Panc1 (cell line): Measurements from ENCODE around the gene E4F1. TPM values are rescaled to one million over a fixed set of nuclear protein-coding genes. Genes with fewer than 3 reads are reported as not detected.
A peak's percentile ranks its signal among the peaks of the same experiment; 100 is the strongest.

Experiments used
- ATAC-seq: fragments of 200-7000 bp; cut with Tn5 transposase; 2 replicates; pipeline ENCODE4 v1.9.1; 2020; ENCODE audit warnings: mild to moderate bottlenecking, moderate library complexity
- BruUV-seq: library from RNA; stranded (reverse); fragments of 400-500 nt; replicated peaks from 2 replicates; lab custom pipeline; 2021; lab: Mats Ljungman, UMichigan
- CTCF ChIA-PET: fragments of 300-600 bp; sonication (Branson Sonifier 250); formaldehyde crosslinking; loops from one replicate; lab custom pipeline; 2022; ENCODE audit warnings: antibody characterized with exemption; lab: Charles Lee
- POLR2A ChIA-PET: fragments of 300-600 bp; sonication (Branson Sonifier 250); formaldehyde crosslinking; loops from one replicate; lab custom pipeline; 2022; ENCODE audit warnings: antibody characterized with exemption; lab: Charles Lee
- DNase-seq: peaks from one replicate; pipeline ENCODE4 v3.0.0-alpha.2; 2010; ENCODE audit warnings: low read depth, low spot score
- H3K27ac ChIP-seq: 2 replicates; pipeline ENCODE4 v1.5.1; 2011; ENCODE audit warnings: mild to moderate bottlenecking, low read length, inconsistent platforms
- H3K27me3 ChIP-seq: fragments of 200-500 bp; sonication (Bioruptor generic); 2 replicates; pipeline ENCODE4 v1.6.0; 2014; ENCODE audit warnings: low read length, inconsistent platforms; ENCODE audit not compliant: control insufficient read depth, insufficient read depth
- H3K36me3 ChIP-seq: fragments of 200-500 bp; sonication (Bioruptor generic); 2 replicates; pipeline ENCODE4 v1.5.1; 2014; ENCODE audit warnings: inconsistent platforms, mild to moderate bottlenecking, low read length, moderate library complexity; ENCODE audit not compliant: control insufficient read depth, insufficient read depth
- H3K4me1 ChIP-seq: 2 replicates; pipeline ENCODE4 v1.5.1; 2011; ENCODE audit warnings: inconsistent platforms, mild to moderate bottlenecking, low read length, moderate library complexity; ENCODE audit not compliant: control insufficient read depth, insufficient read depth
- H3K4me3 ChIP-seq, 2 experiments: 2 replicates each; pipeline ENCODE4 v1.5.1; 2011 to 2012; ENCODE audit warnings: low read depth in 2 of 2, low read length in 2 of 2, mild to moderate bottlenecking in 2 of 2, inconsistent platforms in 1 of 2, moderate library complexity in 1 of 2
- H3K9me3 ChIP-seq: fragments of 200-500 bp; sonication (Bioruptor generic); 2 replicates; pipeline ENCODE4 v1.5.1; 2014; ENCODE audit warnings: low read depth, mild to moderate bottlenecking, inconsistent platforms, low read length, moderate library complexity; ENCODE audit not compliant: control insufficient read depth, insufficient read depth
- POLR2AphosphoS5 ChIP-seq: IDR thresholded peaks from 2 replicates; pipeline ENCODE4 v1.6.1; 2012; ENCODE audit warnings: mild to moderate bottlenecking, low read depth, low read length, moderate library complexity
- SIN3A ChIP-seq: IDR thresholded peaks from 2 replicates; pipeline ENCODE4 v1.6.1; 2012; ENCODE audit warnings: low read depth, mild to moderate bottlenecking, low read length, moderate library complexity, borderline replicate concordance; ENCODE audit not compliant: insufficient read depth
- TCF7L2 ChIP-seq: IDR thresholded peaks from 2 replicates; pipeline ENCODE4 v1.6.1; 2011; ENCODE audit warnings: mild to moderate bottlenecking, low read depth, low read length, inconsistent platforms
- in situ Hi-C: cut with HindIII; loops from 2 replicates; pipeline ENCODE4 v1.10.0; 2016; ENCODE audit warnings: low sequenced_read_pairs, low pct_unique_long_range_greater_than_20kb
- intact Hi-C: fragments of 100-400 bp; cut with micrococcal nuclease; formaldehyde crosslinking; loops from one replicate; pipeline ENCODE4 v1.10.0; 2022; ENCODE audit not compliant: unreplicated experiment
- total RNA-seq: library from RNA; stranded (reverse); gene quantifications from one replicate; pipeline ENCODE4 v1.2.1, GENCODE V29; 2021; ENCODE audit not compliant: unreplicated experiment
- TF ChIP-seq, protein P1 (sequence below), 2 experiments: IDR thresholded peaks; 2 replicates each; pipeline ENCODE4 v1.6.1; 2011 to 2012; ENCODE audit warnings: low read depth in 2 of 2, control low read depth in 1 of 2, low read length in 1 of 2, mild to moderate bottlenecking in 1 of 2, moderate library complexity in 1 of 2; ENCODE audit not compliant: insufficient read depth in 1 of 2
- TF ChIP-seq, protein P2 (sequence below): fragments of 450-650 bp; IDR thresholded peaks from 2 replicates; pipeline ENCODE4 v1.5.1; 2017; ENCODE audit warnings: mild to moderate bottlenecking

The E4F1 gene
- total RNA-seq, 1 experiment from 2014 or later: 50.8 TPM

DNA sequence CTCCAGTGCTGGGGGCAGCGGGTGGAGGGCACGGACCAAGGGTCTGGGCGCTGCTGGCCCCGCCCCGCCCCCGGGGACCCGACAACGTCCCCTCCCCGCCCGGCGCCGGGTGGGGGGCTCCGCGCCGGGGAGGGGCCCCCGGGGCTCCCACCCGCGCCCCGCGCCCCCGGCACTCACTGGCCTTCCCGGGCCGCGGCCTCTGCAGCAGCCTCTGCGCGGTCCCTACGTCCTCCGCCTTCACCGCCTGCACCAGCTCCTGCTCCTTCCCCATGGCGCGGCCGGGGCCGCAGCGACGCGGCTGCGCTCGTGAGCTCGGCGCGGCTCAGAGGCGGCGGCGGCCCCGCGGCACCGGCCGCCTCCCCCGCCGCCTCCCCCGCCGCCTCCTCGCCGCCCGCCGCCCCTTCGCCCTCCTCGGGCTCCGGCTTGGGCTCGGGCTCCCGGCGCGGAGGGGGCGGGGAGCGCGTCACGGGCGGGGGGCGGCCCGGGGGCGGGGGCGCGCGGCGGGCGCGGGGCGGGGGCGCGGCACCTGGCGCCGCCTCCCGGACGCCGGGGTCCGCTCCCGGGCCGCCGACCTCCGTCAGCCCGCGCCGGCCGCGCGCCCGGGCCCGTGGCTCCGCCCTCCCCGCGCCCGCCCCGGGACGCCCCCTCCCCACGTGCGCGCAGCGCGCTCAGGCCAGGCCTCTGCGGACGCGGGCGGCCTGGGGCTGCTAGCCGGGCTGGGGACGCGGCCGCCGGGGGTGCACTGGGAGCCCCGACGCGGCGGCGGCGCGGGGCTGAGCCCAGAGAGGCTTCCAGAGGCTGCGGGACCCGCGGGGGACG, 27.0 kb upstream of the E4F1 start, which contains the start of gene CASKIN1:
Gene CASKIN1, minus strand, starts transcription at position 444 of the 819 bp plus-strand sequence. Its CDS starts 173 bp downstream, at position 271.
- TF ChIP-seq, protein P1, sequence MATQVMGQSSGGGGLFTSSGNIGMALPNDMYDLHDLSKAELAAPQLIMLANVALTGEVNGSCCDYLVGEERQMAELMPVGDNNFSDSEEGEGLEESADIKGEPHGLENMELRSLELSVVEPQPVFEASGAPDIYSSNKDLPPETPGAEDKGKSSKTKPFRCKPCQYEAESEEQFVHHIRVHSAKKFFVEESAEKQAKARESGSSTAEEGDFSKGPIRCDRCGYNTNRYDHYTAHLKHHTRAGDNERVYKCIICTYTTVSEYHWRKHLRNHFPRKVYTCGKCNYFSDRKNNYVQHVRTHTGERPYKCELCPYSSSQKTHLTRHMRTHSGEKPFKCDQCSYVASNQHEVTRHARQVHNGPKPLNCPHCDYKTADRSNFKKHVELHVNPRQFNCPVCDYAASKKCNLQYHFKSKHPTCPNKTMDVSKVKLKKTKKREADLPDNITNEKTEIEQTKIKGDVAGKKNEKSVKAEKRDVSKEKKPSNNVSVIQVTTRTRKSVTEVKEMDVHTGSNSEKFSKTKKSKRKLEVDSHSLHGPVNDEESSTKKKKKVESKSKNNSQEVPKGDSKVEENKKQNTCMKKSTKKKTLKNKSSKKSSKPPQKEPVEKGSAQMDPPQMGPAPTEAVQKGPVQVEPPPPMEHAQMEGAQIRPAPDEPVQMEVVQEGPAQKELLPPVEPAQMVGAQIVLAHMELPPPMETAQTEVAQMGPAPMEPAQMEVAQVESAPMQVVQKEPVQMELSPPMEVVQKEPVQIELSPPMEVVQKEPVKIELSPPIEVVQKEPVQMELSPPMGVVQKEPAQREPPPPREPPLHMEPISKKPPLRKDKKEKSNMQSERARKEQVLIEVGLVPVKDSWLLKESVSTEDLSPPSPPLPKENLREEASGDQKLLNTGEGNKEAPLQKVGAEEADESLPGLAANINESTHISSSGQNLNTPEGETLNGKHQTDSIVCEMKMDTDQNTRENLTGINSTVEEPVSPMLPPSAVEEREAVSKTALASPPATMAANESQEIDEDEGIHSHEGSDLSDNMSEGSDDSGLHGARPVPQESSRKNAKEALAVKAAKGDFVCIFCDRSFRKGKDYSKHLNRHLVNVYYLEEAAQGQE (IDR thresholded peaks at IDR 0.05; ENCODE audit: insufficient read depth in 1 of 2, low read depth in 2 of 2, low read length in 1 of 2): no peak
- TF ChIP-seq, protein P2, sequence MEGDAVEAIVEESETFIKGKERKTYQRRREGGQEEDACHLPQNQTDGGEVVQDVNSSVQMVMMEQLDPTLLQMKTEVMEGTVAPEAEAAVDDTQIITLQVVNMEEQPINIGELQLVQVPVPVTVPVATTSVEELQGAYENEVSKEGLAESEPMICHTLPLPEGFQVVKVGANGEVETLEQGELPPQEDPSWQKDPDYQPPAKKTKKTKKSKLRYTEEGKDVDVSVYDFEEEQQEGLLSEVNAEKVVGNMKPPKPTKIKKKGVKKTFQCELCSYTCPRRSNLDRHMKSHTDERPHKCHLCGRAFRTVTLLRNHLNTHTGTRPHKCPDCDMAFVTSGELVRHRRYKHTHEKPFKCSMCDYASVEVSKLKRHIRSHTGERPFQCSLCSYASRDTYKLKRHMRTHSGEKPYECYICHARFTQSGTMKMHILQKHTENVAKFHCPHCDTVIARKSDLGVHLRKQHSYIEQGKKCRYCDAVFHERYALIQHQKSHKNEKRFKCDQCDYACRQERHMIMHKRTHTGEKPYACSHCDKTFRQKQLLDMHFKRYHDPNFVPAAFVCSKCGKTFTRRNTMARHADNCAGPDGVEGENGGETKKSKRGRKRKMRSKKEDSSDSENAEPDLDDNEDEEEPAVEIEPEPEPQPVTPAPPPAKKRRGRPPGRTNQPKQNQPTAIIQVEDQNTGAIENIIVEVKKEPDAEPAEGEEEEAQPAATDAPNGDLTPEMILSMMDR: no peak
- TF ChIP-seq SIN3A (no peak), POLR2AphosphoS5 (no peak), TCF7L2 (no peak)
- no peaks in the 10 kb centered on the region for H3K27me3 ChIP-seq
- peak within 1 kb of the TSS; percentile 30 to 33; a peak in 3 of 4 replicates for H3K4me3 ChIP-seq
- no peaks in the 10 kb centered on the region for H3K36me3 ChIP-seq
- no peak within 1 kb of the TSS for H3K27ac ChIP-seq
- no TSS peak for BruUV-seq
- no peaks in the 10 kb centered on the region for H3K9me3 ChIP-seq
- CTCF ChIA-PET: no interaction called here
- H3K4me1 ChIP-seq: no peaks in the 10 kb centered on the region; the same call in none of the 2 replicates
- intact Hi-C loops: no loop called here
- POLR2A ChIA-PET: interaction anchor here (0.6 kb wide), 2 partner anchors 14 to 40 kb away, joined by 7 to 9 read pairs; no protein-coding TSS in a partner anchor
- in situ Hi-C loops: no loop called here
- no peak for DNase-seq
- ATAC-seq: peak; percentile 63

DNA sequence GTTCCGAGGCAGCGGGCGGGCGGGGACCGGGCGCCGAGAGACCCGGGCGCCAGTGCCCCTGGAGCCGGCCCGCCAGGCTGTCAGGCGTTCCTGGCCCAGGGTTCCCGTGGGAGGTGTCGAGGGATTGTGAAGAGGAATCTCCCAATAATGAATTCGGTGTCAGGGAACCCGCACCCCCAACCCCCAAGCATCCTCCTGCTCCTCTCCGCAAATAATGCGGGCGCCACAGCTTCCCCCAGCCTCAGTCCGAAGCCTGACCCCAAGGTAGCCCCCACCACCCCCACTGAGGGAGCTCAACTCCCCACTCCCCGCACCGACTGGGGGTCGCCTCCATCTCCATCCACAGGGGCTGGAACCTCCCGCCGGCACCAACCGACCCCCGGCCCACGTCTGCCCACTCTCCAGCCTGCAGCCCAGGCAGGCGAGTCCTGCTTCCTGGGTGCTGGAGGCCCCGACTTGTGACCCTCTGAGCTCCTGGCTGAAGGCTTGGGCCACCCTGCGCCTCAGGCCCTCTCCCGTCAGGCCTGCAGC, 26.3 kb upstream of the E4F1 start:
- DNase-seq (no peak), ATAC-seq (no peak)
- no peaks in the 10 kb centered on the region for H3K9me3 ChIP-seq
- intact Hi-C loops: no loop called here
- H3K27me3 ChIP-seq: no peaks in the 10 kb centered on the region
- ChIA-PET POLR2A (interaction anchor here (0.6 kb wide), 1 partner anchor 41 kb away, joined by 9 read pairs; no protein-coding TSS in a partner anchor), CTCF (no interaction called here)
- no peak overlapping the region for H3K27ac ChIP-seq
- H3K36me3 ChIP-seq: no peaks in the 10 kb centered on the region
- no peaks in the 10 kb centered on the region; the same call in none of the 2 replicates for H3K4me1 ChIP-seq
- BruUV-seq: no TSS peak
- in situ Hi-C loops: no loop called here
- peak overlapping the region in 1 of 2 experiments; percentile 20; a peak in 2 of 4 replicates for H3K4me3 ChIP-seq
- no peak for TF ChIP-seq POLR2AphosphoS5
- TF ChIP-seq SIN3A: no peak
- TF ChIP-seq TCF7L2: no peak
- TF ChIP-seq, protein P2: no peak
- TF ChIP-seq, protein P1 (IDR thresholded peaks at IDR 0.05; ENCODE audit: insufficient read depth in 1 of 2, low read depth in 2 of 2, low read length in 1 of 2): no peak
